ENCODE measurements around the gene GABRA4.

- no peak for TF ChIP-seq CTCF (conservative IDR thresholded peaks at IDR 0.05 in 1 of 2, IDR thresholded peaks at IDR 0.05 in 1 of 2; ENCODE audit: low read depth in 1 of 2, low read length in 2 of 2)
- TF ChIP-seq EZH2 (IDR thresholded peaks at IDR 0.05; ENCODE audit: low read length, missing control alignments): no peak
These were observed 34.5 kb downstream of the GABRA4 start for GRCh38 chr4:46958742-46959488.

Measured in fibroblast of lung (primary cell).